Measurements from ENCODE around the gene CELSR2. TPM values are rescaled to one million over a fixed set of nuclear protein-coding genes. Genes with fewer than 3 reads are reported as not detected.

The CELSR2 gene
- total RNA-seq, 1 donor from 2014 or later: 38.7 TPM

GRCh38 chr1:109235137-109235536 lies 14.2 kb upstream of the CELSR2 start:
- Mint-ChIP-seq H3K27ac (no peak overlapping the region), H3K27me3 (no peaks in the 10 kb centered on the region), H3K36me3 (ENCODE audit: insufficient read depth) (peaks cover 15% of the 10 kb centered on the region), H3K4me3 (ENCODE audit: low read depth) (no peak overlapping the region), H3K4me1 (ENCODE audit: low read depth) (peaks cover 2% of the 10 kb centered on the region), H3K9me3 (ENCODE audit: low read depth) (no peaks in the 10 kb centered on the region)
- no peak for DNase-seq (ENCODE audit: low spot score, unreplicated experiment)
- TF ChIP-seq, protein P1, sequence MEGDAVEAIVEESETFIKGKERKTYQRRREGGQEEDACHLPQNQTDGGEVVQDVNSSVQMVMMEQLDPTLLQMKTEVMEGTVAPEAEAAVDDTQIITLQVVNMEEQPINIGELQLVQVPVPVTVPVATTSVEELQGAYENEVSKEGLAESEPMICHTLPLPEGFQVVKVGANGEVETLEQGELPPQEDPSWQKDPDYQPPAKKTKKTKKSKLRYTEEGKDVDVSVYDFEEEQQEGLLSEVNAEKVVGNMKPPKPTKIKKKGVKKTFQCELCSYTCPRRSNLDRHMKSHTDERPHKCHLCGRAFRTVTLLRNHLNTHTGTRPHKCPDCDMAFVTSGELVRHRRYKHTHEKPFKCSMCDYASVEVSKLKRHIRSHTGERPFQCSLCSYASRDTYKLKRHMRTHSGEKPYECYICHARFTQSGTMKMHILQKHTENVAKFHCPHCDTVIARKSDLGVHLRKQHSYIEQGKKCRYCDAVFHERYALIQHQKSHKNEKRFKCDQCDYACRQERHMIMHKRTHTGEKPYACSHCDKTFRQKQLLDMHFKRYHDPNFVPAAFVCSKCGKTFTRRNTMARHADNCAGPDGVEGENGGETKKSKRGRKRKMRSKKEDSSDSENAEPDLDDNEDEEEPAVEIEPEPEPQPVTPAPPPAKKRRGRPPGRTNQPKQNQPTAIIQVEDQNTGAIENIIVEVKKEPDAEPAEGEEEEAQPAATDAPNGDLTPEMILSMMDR (IDR thresholded peaks at IDR 0.05; ENCODE audit: unreplicated experiment): no peak

DNA sequence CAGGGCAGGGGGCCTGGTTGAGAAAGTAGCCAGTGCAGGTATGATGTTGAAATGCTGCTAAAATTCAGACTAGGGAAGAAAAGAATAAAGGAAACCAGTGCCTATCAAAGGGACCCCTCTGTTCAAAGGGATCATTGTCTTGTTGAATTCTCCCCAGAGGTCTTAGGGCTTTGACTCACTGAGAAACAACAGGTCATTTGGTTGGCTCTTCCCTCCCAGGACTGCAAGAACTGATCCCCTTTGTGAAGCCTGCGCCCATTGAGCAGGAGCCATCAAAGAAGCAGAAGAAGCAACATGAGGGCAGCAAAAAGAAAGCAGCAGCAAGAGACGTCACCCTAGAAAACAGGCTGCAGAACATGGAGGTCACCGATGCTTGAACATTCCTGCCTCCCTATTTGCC lies 11.8 kb upstream of the CELSR2 start:
- TF ChIP-seq, protein P1 (IDR thresholded peaks at IDR 0.05; ENCODE audit: unreplicated experiment): no peak
- Mint-ChIP-seq H3K4me3 (ENCODE audit: low read depth) (no peak overlapping the region), H3K9me3 (ENCODE audit: low read depth) (no peaks in the 10 kb centered on the region), H3K4me1 (ENCODE audit: low read depth) (peaks cover 15% of the 10 kb centered on the region), H3K36me3 (ENCODE audit: insufficient read depth) (peaks cover 12% of the 10 kb centered on the region), H3K27me3 (peaks cover 9% of the 10 kb centered on the region), H3K27ac (no peak overlapping the region)
- DNase-seq (ENCODE audit: low spot score, unreplicated experiment): no peak

DNA sequence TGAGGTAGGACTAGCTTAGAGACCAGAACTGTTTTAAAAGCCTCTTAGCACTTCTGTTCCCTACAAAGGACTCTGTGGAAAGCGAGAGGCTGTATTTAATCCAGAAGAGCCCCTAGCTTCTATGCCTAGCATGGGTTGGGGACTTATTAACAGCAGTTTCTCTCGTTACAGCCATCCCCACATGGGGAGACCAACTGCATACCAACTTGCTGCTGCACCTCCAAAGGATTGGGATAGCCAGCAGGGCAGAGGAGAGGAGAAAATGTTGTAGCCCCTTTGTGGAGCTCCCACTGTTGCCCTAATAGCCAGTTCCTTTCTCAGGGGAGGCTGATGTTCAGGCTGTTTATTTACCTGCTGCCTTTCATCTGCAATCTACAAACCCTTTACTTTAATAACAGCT lies 11.0 kb upstream of the CELSR2 start:
- TF ChIP-seq, protein P1 (IDR thresholded peaks at IDR 0.05; ENCODE audit: unreplicated experiment): no peak
- Mint-ChIP-seq H3K9me3 (ENCODE audit: low read depth) (no peaks in the 10 kb centered on the region), H3K36me3 (ENCODE audit: insufficient read depth) (peaks cover 12% of the 10 kb centered on the region), H3K27ac (no peak overlapping the region), H3K4me3 (ENCODE audit: low read depth) (no peak overlapping the region), H3K4me1 (ENCODE audit: low read depth) (peaks cover 16% of the 10 kb centered on the region), H3K27me3 (peaks cover 15% of the 10 kb centered on the region)
- no peak for DNase-seq (ENCODE audit: low spot score, unreplicated experiment)

- Mint-ChIP-seq H3K4me3 (ENCODE audit: low read depth) (no peak overlapping the region), H3K4me1 (ENCODE audit: low read depth) (peaks cover 16% of the 10 kb centered on the region), H3K9me3 (ENCODE audit: low read depth) (no peaks in the 10 kb centered on the region), H3K27ac (no peak overlapping the region), H3K36me3 (ENCODE audit: insufficient read depth) (peaks cover 12% of the 10 kb centered on the region), H3K27me3 (peaks cover 15% of the 10 kb centered on the region)
- no peak for DNase-seq (ENCODE audit: low spot score, unreplicated experiment)
- TF ChIP-seq, protein P1 (IDR thresholded peaks at IDR 0.05; ENCODE audit: unreplicated experiment): no peak
These were observed 10.3 kb upstream of the CELSR2 start for GRCh38 chr1:109239047-109239408.

GRCh38 chr1:109239409-109240068 lies 9.8 kb upstream of the CELSR2 start:
- H3K27me3 Mint-ChIP-seq: peaks cover 17% of the 10 kb centered on the region
- H3K4me1 Mint-ChIP-seq (ENCODE audit: low read depth): peaks cover 16% of the 10 kb centered on the region
- peaks cover 11% of the 10 kb centered on the region for H3K36me3 Mint-ChIP-seq (ENCODE audit: insufficient read depth)
- TF ChIP-seq, protein P1 (IDR thresholded peaks at IDR 0.05; ENCODE audit: unreplicated experiment): peak; percentile 66
- no peaks in the 10 kb centered on the region for H3K9me3 Mint-ChIP-seq (ENCODE audit: low read depth)
- H3K4me3 Mint-ChIP-seq (ENCODE audit: low read depth): no peak overlapping the region
- peak overlapping the region; percentile 24 for H3K27ac Mint-ChIP-seq
- peak; percentile 43 for DNase-seq (ENCODE audit: low spot score, unreplicated experiment)

Measured in progenitor cell of endocrine pancreas (in vitro differentiated cells).